ENCODE results near the gene KRT3.

KRT3 gene

DNA sequence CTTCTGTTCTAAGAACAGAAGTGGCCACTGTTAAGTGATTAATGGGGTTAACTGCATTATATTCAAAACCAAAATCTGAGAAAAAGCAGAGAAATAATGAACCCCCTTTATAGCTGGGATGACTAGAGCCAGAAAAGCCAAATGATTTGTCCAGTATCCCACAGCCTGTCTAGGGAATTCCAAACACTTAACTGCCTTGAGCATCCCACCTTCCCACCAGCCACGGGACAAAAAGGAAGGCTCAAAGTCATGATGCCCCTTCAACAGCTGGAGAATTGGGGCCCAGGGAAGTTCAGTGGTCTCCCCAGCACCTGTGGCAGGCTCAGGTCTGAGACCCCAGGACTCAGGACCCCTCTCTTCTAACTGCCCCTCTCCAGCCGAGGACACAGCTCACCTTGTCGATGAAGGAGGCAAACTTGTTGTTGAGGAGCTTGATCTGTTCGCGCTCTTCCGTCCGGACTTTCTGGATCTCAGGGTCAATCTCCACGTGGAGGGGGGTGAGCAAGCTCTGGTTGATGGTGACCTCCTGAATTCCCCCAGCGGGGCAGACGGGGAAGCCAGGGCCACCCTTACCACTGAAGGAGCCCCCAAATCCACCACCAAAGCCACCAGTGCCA is 17.4 kb upstream of the KRT3 start:
- no peak for DNase-seq

DNA sequence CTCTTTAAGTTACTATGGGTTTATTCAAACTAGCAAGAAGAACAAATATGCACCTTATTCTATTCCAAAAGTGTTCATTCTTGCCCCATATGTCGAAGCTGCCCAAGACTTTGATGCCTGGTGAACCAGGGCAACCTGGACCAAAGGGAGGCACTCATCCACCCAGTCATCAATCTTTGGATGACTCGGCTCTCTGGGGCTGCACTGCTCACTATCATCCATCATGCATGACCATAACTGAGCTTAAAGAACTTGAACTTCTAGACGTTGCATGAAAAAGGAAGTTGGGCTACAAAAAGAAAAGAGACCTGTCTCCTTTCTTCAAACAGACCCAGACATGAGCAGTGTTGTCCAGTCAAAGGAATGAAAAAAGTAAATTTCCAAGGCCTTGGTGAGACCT is 16.8 kb upstream of the KRT3 start:
- no peak for DNase-seq

GRCh38 chr12:52812073-52812400 is 16.1 kb upstream of the KRT3 start:
- DNase-seq = no peak

DNA sequence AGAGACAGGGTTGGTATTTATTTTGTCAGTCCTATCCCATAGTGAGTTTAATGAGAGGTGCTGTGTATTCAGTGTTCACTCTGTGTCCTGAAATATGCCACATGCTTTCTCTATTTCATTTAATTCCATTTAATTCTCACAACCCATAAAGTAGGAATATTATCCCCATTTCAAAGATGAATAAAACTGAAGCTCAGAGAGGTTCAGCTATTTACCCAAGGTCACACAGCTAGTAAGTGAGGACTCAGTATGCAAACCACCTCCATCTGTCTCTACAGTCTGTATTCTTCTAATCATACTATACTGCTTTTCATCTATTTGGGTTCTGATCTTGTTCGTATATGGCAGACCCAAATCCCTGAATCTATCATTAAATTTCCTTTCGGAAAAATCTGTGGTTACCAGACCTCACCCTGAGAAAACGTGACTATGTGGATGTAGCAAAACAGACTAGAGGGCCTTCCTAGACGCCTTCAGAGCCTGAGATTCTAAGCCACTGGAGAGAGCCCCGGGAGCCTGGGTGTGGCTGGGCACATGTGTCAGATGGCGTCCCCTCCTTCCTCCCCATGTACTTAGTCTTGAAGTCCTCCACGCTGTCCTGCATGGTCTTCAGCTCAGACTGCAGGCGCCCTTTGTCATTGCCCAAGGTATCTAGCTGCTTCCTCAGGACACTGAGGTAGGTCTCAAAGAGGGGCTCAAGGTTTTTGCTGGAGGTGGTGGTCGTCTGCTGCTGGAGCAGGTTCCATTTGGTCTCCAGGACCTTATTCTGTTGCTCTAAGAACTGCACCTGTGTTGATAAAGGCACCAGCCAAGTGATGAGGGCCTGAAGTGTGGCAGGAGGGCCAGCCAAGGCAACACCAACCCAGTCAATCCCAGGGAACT is 15.5 kb upstream of the KRT3 start:
- no peak for DNase-seq

DNA sequence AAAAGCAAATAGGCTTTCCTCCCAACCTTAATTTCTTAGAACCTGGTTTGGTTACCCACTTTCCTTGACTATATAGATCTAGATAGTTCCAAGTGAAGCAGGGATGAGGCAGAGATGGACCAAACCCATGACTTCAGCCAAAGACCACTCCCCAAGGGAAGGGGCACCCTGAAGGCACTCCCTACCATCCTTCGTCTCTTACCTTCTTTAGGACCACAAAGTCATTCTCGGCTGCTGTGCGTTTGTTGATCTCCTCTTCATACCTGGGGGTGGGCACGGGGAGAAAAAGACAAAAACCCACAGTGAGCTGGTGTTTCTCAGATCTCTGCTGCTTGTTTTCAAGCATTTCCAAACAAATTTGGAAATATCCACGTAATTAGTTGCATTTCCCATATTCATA is 14.6 kb upstream of the KRT3 start:
- no peak for DNase-seq

DNA sequence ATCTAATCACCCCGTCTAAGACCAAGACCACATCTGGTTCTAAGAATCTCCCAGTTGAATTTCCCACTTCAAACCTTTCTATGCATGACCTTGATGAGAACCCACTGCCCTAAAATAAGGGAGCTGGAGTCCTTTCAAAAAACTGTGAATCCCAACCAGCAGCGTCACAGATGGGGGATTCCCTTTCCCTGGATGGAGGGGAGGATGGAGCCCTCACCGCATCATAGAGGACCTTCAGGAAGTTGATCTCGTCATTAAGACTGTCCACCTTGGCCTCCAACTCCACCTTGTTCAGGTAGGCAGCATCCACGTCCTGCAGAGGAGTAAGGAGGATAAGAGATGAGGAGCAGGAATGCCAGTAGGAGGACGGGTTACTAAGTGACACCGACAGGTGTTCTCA is 13.2 kb upstream of the KRT3 start:
- DNase-seq = no peak

GRCh38 chr12:52808573-52809160 is 12.8 kb upstream of the KRT3 start:
- DNase-seq = no peak

GRCh38 chr12:52807544-52808470 is 11.9 kb upstream of the KRT3 start:
- no peak for DNase-seq

GRCh38 chr12:52806821-52807543 is 11.1 kb upstream of the KRT3 start:
- DNase-seq = no peak

DNA sequence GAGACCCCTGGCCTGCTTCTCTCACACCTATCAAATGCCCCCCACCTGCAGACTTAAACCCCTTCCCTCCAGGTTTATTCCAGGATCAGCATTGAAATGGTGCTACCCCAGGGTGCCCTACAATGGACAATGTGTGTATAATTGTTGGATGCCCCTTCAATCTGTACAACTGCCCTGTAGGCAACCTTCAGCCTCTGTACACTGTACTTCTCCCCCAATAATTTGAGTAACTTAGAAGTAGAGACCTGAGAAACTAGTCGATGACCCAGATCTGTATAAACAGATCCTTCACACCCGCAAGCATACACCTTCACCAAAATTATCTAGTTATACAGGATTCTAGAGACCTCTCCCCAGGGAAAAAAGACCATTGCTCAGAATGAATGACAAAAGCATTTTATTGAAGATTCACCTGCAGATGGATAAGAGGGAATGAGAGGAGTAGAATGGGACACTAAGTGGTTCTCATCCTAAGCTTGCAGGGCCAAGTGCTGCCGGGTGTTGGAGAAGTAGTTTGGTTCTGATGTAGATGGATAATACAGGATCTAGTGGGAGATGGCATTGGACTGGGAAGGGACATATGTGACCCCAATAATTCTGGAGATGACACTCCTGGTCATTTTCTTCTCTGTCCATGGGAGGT is 10.4 kb upstream of the KRT3 start:
- no peak for DNase-seq

- no peak for DNase-seq
Observed at GRCh38 chr12:52805739-52806138, 9.8 kb upstream of the KRT3 start.

DNA sequence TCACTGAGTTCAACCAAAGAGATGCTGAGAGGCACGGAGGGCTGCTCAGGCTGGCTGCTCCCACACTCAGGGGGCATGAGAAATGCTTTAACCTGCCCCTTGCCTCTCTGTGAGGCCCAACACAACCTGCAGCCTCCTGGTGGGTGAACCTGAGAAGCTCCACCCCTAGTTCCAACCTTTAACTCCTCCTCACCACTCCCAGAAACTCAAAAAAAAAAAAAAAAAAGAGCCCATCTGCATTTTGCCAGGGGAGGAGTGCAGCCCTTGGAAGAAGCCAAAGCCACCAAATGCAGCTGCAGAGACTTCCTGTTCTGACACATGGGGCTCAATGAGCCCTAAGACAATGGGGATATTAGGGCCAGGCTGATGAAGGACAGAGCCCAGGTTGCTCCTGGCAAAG is 9.1 kb upstream of the KRT3 start:
- DNase-seq = no peak

- no peak for DNase-seq
Observed at GRCh38 chr12:52802442-52802841, 6.5 kb upstream of the KRT3 start.

- no peak for DNase-seq
Observed at GRCh38 chr12:52801773-52802172, 5.9 kb upstream of the KRT3 start.

DNA sequence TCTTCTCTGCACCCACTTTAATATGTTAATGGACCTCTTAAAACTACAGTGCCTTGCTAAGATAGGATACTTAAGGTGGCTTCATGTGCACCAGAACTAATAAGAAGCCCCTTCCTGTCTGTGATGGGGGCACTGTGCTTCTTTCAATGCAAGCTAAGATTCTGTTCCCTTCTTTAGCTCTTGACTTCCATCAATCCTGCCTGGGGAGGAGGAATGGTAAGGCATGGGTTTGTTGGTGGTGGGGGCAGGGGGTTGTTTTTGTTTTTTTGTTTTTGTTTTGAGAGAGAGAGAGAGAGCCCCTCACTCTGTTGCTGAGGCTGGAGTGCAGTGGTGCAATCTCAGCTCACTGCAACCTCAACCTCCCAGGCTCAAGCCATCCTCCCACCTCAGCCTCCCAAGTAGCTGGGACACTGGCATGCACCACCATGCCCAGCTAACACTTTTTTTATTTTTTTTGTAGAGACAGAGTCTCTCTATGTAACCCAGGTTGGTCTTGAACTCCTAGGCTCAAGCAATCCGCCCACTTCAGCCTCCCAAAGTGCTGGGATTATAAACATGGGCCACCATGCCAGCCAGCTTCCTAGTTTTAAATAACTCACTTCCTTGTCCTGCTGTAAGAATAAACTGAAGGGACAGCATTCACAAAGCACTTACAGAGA is 4.5 kb upstream of the KRT3 start:
- DNase-seq = no peak

GRCh38 chr12:52799505-52800211 is 3.7 kb upstream of the KRT3 start:
- DNase-seq = no peak

DNA sequence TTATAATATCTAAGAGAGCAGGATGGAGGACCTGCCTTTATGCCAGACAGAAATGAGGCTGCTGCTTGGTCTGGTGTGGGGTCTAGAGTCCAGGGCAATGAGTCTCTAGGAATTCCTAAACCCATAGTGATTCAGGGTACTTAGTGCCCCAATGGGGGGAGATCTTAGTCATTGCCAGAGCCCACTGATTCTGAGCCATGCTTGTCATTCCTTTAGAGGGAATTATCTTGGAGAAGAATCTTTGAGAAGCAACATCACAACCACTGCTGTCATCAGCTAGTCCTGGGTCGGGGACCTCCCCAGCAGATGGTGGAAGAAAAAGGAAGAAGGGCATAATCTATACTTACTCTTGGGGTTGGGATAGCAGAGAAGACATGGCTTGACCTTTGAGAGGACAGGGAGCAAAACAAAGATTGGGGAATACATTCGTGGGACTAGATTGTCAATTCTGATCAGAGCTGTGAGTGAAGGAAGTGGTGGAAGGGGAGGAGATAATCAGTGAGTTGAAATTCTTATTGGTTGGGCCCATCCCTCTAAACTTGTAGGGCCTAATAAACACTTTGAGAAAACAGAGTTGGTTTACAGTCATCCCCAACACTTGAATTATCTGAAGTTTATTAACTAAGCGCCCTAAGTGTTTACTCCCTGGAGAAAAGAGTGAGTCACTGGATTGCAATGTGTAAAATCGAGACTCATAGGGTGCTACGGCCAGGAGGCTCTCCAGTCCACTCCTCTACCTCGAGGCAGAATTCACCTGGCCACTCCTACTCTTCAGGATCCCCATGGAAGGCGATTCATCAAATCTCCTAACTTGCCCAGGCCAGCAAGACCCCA is 3.0 kb upstream of the KRT3 start:
- no peak for DNase-seq

DNA sequence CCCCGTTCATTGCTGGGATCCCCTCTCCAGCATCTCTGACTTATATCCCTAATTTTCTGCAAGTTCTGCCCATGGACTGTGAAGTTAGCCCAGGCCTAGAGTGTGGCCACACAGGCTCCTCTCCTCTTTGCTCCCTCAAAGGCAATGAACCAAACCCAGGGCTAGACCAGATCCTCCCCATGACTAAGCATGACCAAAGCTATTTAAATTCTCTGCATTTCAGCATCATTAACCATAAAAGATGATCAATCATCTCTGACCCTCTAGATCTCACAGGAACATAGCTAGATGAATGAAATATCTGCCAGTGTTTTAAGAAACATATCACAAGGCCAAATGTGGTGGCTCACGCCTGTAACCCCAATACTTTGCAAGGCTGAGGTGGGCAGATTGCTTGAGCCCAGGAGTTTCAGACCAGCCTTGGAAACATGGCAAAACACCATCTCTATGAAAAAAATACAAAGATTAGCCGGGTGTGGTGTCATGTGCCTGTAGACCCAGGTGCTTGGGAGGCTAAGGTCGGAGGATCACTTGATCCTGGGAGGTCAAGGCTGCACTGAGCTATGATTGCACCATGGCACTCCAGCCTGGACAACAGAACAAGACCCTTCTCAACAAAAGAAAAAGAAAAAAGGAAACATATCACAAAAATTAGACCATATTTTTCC is 2.2 kb upstream of the KRT3 start:
- DNase-seq = no peak

GRCh38 chr12:52797529-52797894 is 1.6 kb upstream of the KRT3 start:
- no peak for DNase-seq

All from NK-92 treated with Interleukin-12 subunit alpha and Interleukin-12 subunit beta, amount 100 ng/mL, for 24 hours (cell line).